Right forelimb (tissue), 1 donor: ENCODE data around the gene CMTM8.

Experiments used
- DNase-seq: peaks from one replicate; pipeline ENCODE4 v3.0.0-alpha.2; 2018

The CMTM8 gene

GRCh38 chr3:32419742-32420125 lies 181.3 kb downstream of the CMTM8 start:
- DNase-seq, result no peak
